Type B pancreatic cell (in vitro differentiated cells): ENCODE results near the gene NDUFB3. TPM values are rescaled to one million over a fixed set of nuclear protein-coding genes. Genes with fewer than 3 reads are reported as not detected.
"Not testable (repeated sequence)": the region's sequence is repeated elsewhere in the genome, so short reads cannot be mapped to it uniquely, and the experiment has no call there.

Source experiments
- DNase-seq: peaks from one replicate; pipeline ENCODE4 v3.0.0; 2021; ENCODE audit warnings: mixed read lengths; ENCODE audit not compliant: unreplicated experiment; ENCODE audit errors: extremely low spot score
- H3K27ac Mint-ChIP-seq: 2 replicates; pipeline ENCODE4 v1.8.0; 2021; ENCODE audit warnings: mild to moderate bottlenecking, mixed read lengths
- H3K27me3 Mint-ChIP-seq: 2 replicates; pipeline ENCODE4 v1.8.0; 2021; ENCODE audit warnings: mixed read lengths
- H3K36me3 Mint-ChIP-seq: 2 replicates; pipeline ENCODE4 v1.8.0; 2021; ENCODE audit warnings: mixed read lengths
- H3K4me1 Mint-ChIP-seq: one replicate; pipeline ENCODE4 v1.8.0; 2021; ENCODE audit warnings: mixed read lengths; ENCODE audit not compliant: unreplicated experiment
- H3K4me3 Mint-ChIP-seq: 2 replicates; pipeline ENCODE4 v1.8.0; 2021; ENCODE audit warnings: mild to moderate bottlenecking, mixed read lengths
- H3K9me3 Mint-ChIP-seq: 2 replicates; pipeline ENCODE4 v1.8.0; 2021; ENCODE audit warnings: mixed read lengths
- long read RNA-seq: library from polyadenylated mRNA; unstranded; transcript quantifications from one replicate; pipeline ENCODE4 v2.0.0, GENCODE V29; 2020
- total RNA-seq: library from RNA; stranded (reverse); gene quantifications from 2 replicates; pipeline ENCODE4 v1.2.1, GENCODE V29; 2021; ENCODE audit warnings: low replicate concordance
- TF ChIP-seq, protein P1 (sequence below): fragments of 200-600 bp; sonication (generic); conservative IDR thresholded peaks from 2 replicates; pipeline ENCODE4 v1.5.0; 2021; ENCODE audit warnings: antibody characterized with exemption, mild to moderate bottlenecking

The NDUFB3 gene
- total RNA-seq = 101 TPM in 2 replicates
- long read RNA-seq, transcript NDUFB3-201 (3 exons, 755 nt) = major isoform, 16 of 23 reads
- long read RNA-seq, partial matches to known transcripts = 5 of 23 reads
- long read RNA-seq, other reads (novel, unspliced or antisense) = 0 of 23 reads

DNA sequence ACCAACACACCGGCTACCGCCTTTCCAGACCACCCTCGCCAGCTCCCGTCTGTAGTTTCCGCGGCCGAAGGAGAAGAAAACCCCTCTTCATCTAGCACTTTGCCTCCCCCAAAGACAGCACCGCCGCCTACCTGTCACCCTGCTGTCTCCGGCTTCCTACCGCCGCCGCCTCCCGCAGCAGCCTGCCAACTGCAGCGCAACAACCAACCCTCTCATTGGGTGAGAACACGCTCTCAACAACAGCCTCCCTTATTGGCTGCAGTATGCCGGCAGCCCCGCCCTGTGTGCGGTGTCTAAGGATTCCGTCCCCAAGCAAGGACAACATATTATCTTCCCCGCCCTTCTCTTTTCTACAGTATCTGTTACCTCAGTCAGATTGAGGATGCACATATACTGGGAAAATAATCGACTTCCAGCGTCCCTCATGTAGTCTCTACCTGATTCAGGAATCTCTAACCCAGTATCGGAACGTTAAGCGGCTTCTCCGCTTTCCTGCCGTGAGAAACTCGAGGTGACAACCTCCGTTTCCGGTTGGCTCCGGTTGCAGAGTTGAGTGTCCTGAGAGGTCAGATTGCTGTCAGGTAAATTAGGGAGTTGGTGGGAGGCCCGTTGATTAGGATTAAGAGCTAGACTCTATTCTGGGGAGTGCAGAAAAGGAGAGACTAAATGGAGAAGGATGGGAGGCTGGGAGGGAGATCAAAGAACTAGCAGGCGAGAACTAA is at the start of gene NDUFB3, which contains the start of gene HYCC2:
Gene NDUFB3, plus strand, starts transcription at position 523 of the 722 bp plus-strand sequence. CDS start 6,882 bp downstream, outside the sequence.
Gene HYCC2, minus strand, starts transcription at position 193 of the 722 bp plus-strand sequence. CDS start 47,662 bp downstream, outside the sequence.
- no peaks in the 10 kb centered on the region for H3K9me3 Mint-ChIP-seq
- peak within 1 kb of the TSS; percentile 97 for H3K27ac Mint-ChIP-seq
- no peaks in the 10 kb centered on the region for H3K27me3 Mint-ChIP-seq

GRCh38 chr2:201024518-201024917 is 47.3 kb upstream of the NDUFB3 start:
- no peak for DNase-seq
- Mint-ChIP-seq H3K27me3 (no peaks in the 10 kb centered on the region), H3K27ac (no peak overlapping the region), H3K9me3 (peaks cover 5% of the 10 kb centered on the region), H3K4me1 (no peaks in the 10 kb centered on the region), H3K36me3 (peaks cover 19% of the 10 kb centered on the region), H3K4me3 (no peak overlapping the region)
- TF ChIP-seq, protein P1, sequence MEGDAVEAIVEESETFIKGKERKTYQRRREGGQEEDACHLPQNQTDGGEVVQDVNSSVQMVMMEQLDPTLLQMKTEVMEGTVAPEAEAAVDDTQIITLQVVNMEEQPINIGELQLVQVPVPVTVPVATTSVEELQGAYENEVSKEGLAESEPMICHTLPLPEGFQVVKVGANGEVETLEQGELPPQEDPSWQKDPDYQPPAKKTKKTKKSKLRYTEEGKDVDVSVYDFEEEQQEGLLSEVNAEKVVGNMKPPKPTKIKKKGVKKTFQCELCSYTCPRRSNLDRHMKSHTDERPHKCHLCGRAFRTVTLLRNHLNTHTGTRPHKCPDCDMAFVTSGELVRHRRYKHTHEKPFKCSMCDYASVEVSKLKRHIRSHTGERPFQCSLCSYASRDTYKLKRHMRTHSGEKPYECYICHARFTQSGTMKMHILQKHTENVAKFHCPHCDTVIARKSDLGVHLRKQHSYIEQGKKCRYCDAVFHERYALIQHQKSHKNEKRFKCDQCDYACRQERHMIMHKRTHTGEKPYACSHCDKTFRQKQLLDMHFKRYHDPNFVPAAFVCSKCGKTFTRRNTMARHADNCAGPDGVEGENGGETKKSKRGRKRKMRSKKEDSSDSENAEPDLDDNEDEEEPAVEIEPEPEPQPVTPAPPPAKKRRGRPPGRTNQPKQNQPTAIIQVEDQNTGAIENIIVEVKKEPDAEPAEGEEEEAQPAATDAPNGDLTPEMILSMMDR = no peak

More for the DNA sequence above, at the start of gene NDUFB3, which contains the start of gene HYCC2:
- Mint-ChIP-seq H3K4me1 (peaks cover 35% of the 10 kb centered on the region), H3K36me3 (peaks cover 4% of the 10 kb centered on the region), H3K4me3 (peak within 1 kb of the TSS; percentile 100)
- TF ChIP-seq, protein P1 = peak; percentile 29
- peak; percentile 91 for DNase-seq

GRCh38 chr2:201034355-201034754 is 37.4 kb upstream of the NDUFB3 start:
- not testable (repeated sequence) for H3K27me3 Mint-ChIP-seq, H3K4me3 Mint-ChIP-seq, DNase-seq, H3K4me1 Mint-ChIP-seq, H3K27ac Mint-ChIP-seq, H3K9me3 Mint-ChIP-seq
- peaks cover 15% of the 10 kb centered on the region for H3K36me3 Mint-ChIP-seq

GRCh38 chr2:201038361-201038760 is 33.4 kb upstream of the NDUFB3 start:
- H3K27me3 Mint-ChIP-seq, H3K4me1 Mint-ChIP-seq: not testable (repeated sequence)

DNA sequence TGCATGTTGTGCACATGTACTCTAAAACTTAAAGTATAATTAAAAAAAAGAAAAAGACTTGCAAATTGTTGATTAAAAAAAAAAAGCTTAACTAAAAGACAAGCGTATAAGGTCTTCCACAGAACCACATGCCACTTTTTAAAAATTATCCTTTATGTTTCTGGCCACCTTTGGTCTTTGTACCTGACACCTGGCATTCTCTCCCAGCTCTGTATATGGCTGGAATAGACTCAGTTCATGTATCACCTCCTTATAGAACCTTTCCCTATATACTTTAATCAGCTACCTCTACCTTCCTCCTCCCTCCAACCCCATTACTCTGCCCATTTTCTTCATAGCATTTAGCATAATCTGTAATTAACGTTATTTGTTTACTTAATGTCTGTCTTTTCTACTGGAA is 32.9 kb upstream of the NDUFB3 start:
- no peaks in the 10 kb centered on the region for H3K9me3 Mint-ChIP-seq

More at GRCh38 chr2:201038361-201038760, 33.4 kb upstream of the NDUFB3 start:
- peaks cover 20% of the 10 kb centered on the region for H3K36me3 Mint-ChIP-seq
- H3K27ac Mint-ChIP-seq, H3K9me3 Mint-ChIP-seq, H3K4me3 Mint-ChIP-seq, DNase-seq: not testable (repeated sequence)

DNA sequence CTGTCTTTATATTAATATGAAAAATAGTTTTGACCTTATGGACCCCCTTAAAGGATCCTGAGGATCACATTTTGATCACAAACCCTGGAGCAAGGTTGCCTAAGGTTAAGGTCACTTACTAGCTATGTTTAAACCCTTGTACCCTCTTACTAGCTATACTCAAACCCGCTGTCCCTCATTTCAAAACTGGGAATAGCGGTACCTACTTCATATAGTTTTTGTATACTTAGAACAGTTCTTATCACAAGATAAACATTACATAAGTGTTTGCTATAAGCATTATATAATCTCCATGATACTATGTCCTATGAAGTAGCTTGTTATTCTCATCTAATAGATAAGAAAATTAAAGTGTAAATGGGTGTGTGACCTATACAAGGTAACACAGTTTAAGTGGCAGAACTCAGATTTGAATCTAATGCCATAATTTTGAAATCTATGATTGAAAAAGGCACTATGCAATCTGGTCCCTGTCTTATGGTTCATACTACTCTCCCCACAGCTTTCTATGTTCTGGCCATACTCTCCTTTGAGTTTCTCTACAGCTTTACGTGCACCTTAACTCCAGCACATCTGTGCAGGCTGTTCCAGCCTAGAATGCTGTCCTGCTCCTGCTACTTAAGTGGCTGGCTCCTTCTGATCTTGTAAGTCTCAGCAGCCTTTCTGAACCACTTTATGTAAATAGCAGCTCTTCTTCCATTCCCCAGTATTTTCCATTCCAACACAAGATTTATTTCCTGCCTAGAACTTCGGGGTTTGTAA is 30.8 kb upstream of the NDUFB3 start:
- Mint-ChIP-seq H3K4me1 (no peaks in the 10 kb centered on the region), H3K9me3 (no peaks in the 10 kb centered on the region), H3K4me3 (no peak overlapping the region), H3K27ac (no peak overlapping the region), H3K27me3 (no peaks in the 10 kb centered on the region), H3K36me3 (peaks cover 19% of the 10 kb centered on the region)
- TF ChIP-seq, protein P1 = no peak
- no peak for DNase-seq

More for the DNA sequence above, 32.9 kb upstream of the NDUFB3 start:
- H3K27ac Mint-ChIP-seq = no peak overlapping the region
- DNase-seq = no peak
- peaks cover 20% of the 10 kb centered on the region for H3K36me3 Mint-ChIP-seq
- TF ChIP-seq, protein P1 = no peak
- H3K27me3 Mint-ChIP-seq = no peaks in the 10 kb centered on the region
- no peaks in the 10 kb centered on the region for H3K4me1 Mint-ChIP-seq
- no peak overlapping the region for H3K4me3 Mint-ChIP-seq

DNA sequence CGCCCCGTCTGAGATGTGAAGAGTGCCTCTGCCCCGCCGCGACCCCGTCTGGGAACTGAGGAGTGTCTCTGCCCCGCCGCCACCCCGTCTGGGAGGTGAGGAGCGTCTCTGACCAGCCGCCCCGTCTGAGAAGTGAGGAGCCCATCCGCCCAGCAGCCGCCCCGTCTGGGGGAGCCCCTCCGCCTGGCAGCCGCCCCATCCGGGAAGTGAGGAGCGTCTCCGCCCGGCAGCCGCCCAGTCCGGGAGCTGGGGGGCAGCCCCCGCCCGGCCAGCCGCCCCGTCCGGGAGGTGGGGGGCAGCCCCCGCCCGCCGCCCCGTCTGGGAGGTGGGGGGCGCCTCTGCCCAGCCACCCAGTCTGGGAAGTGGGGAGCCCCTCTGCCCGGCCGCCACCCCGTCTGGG is 29.4 kb upstream of the NDUFB3 start:
- H3K4me3 Mint-ChIP-seq, H3K9me3 Mint-ChIP-seq, H3K4me1 Mint-ChIP-seq, DNase-seq, H3K27me3 Mint-ChIP-seq, H3K27ac Mint-ChIP-seq: not testable (repeated sequence)
- H3K36me3 Mint-ChIP-seq = peaks cover 25% of the 10 kb centered on the region

GRCh38 chr2:201043050-201043449 is 28.8 kb upstream of the NDUFB3 start:
- DNase-seq, H3K9me3 Mint-ChIP-seq, H3K27me3 Mint-ChIP-seq, H3K4me1 Mint-ChIP-seq, H3K4me3 Mint-ChIP-seq, H3K27ac Mint-ChIP-seq: not testable (repeated sequence)
- peaks cover 27% of the 10 kb centered on the region for H3K36me3 Mint-ChIP-seq
